GM21619 (cell line): ENCODE data around the gene ADGRF5.
"Not testable (repeated sequence)": the region's sequence is repeated elsewhere in the genome, so short reads cannot be mapped to it uniquely, and the experiment has no call there.

ENCODE experiments used
- ATAC-seq: cut with Tn5 transposase; IDR thresholded peaks from one replicate; pipeline ENCODE4 v1.9.1; 2021; ENCODE audit not compliant: unreplicated experiment

The ADGRF5 gene

GRCh38 chr6:46893648-46894047 lies 28.1 kb downstream of the ADGRF5 start:
- ATAC-seq = no peak

GRCh38 chr6:46891252-46891795 lies 30.4 kb downstream of the ADGRF5 start:
- ATAC-seq = no peak

GRCh38 chr6:46888578-46888977 lies 33.2 kb downstream of the ADGRF5 start:
- no peak for ATAC-seq

GRCh38 chr6:46888031-46888430 lies 33.7 kb downstream of the ADGRF5 start:
- no peak for ATAC-seq

GRCh38 chr6:46882645-46883044 lies 39.1 kb downstream of the ADGRF5 start:
- ATAC-seq = no peak

GRCh38 chr6:46879003-46879402 lies 42.7 kb downstream of the ADGRF5 start:
- no peak for ATAC-seq

GRCh38 chr6:46876126-46876525 lies 45.6 kb downstream of the ADGRF5 start:
- ATAC-seq = no peak

GRCh38 chr6:46867411-46867810 lies 54.3 kb downstream of the ADGRF5 start:
- ATAC-seq = no peak

GRCh38 chr6:46865221-46865620 lies 56.5 kb downstream of the ADGRF5 start:
- ATAC-seq = no peak

GRCh38 chr6:46863791-46864190 lies 57.9 kb downstream of the ADGRF5 start:
- ATAC-seq = no peak

GRCh38 chr6:46862381-46862780 lies 59.4 kb downstream of the ADGRF5 start:
- ATAC-seq = no peak

GRCh38 chr6:46855966-46856365 lies 65.8 kb downstream of the ADGRF5 start:
- ATAC-seq = not testable (repeated sequence)

- ATAC-seq = not testable (repeated sequence)
These were observed 70.2 kb downstream of the ADGRF5 start for GRCh38 chr6:46851576-46851975.

GRCh38 chr6:46850792-46851191 lies 70.9 kb downstream of the ADGRF5 start:
- ATAC-seq = no peak

- ATAC-seq = no peak
These were observed 72.4 kb downstream of the ADGRF5 start for GRCh38 chr6:46849361-46849690.

GRCh38 chr6:46848684-46849360 lies 72.9 kb downstream of the ADGRF5 start:
- peak; percentile 93 for ATAC-seq

GRCh38 chr6:46845126-46845525 lies 76.6 kb downstream of the ADGRF5 start:
- no peak for ATAC-seq

GRCh38 chr6:46842252-46842846 lies 79.4 kb downstream of the ADGRF5 start:
- not testable (repeated sequence) for ATAC-seq

- ATAC-seq = no peak
These were observed 83.7 kb downstream of the ADGRF5 start for GRCh38 chr6:46838033-46838432.

GRCh38 chr6:46834991-46835390 lies 86.7 kb downstream of the ADGRF5 start:
- ATAC-seq = not testable (repeated sequence)

- not testable (repeated sequence) for ATAC-seq
These were observed 87.4 kb downstream of the ADGRF5 start for GRCh38 chr6:46834257-46834916.

- ATAC-seq = no peak
These were observed 88.9 kb downstream of the ADGRF5 start for GRCh38 chr6:46832816-46833215.
